Stimulated activated CD4-positive, alpha-beta T cell treated with anti-CD3 and anti-CD28 coated beads, Interleukin-4, amount 100 ng/mL, for 24 hours (primary cell): ENCODE results near the gene TTC27.
"Not testable (repeated sequence)": the region's sequence is repeated elsewhere in the genome, so short reads cannot be mapped to it uniquely, and the experiment has no call there.

Source experiments
- DNase-seq: peaks from one replicate; pipeline ENCODE4 v3.0.0-alpha.2; 2020

The TTC27 gene

GRCh38 chr2:32720771-32721170, 92.9 kb downstream of the TTC27 start:
- no peak for DNase-seq

GRCh38 chr2:32721376-32721775, 93.5 kb downstream of the TTC27 start:
- no peak for DNase-seq

GRCh38 chr2:32723467-32724079, 95.7 kb downstream of the TTC27 start:
- DNase-seq: no peak

- not testable (repeated sequence) for DNase-seq
Measured at GRCh38 chr2:32726678-32727077, 98.8 kb downstream of the TTC27 start.

- no peak for DNase-seq
Measured at GRCh38 chr2:32727157-32727556, 99.3 kb downstream of the TTC27 start.

- DNase-seq: not testable (repeated sequence)
Measured at GRCh38 chr2:32730958-32731357, 103.1 kb downstream of the TTC27 start.

GRCh38 chr2:32732120-32732519, 104.3 kb downstream of the TTC27 start:
- no peak for DNase-seq

GRCh38 chr2:32732912-32733472, 105.1 kb downstream of the TTC27 start:
- DNase-seq: no peak

- DNase-seq: no peak
Measured at GRCh38 chr2:32735348-32735747, 107.5 kb downstream of the TTC27 start.

GRCh38 chr2:32738939-32739338, 111.1 kb downstream of the TTC27 start:
- no peak for DNase-seq

GRCh38 chr2:32739664-32740063, 111.8 kb downstream of the TTC27 start:
- DNase-seq: no peak

GRCh38 chr2:32741575-32741974, 113.7 kb downstream of the TTC27 start:
- no peak for DNase-seq

GRCh38 chr2:32742376-32742775, 114.5 kb downstream of the TTC27 start:
- DNase-seq: no peak

GRCh38 chr2:32743480-32744236, 115.8 kb downstream of the TTC27 start:
- no peak for DNase-seq

- DNase-seq: no peak
Measured at GRCh38 chr2:32745191-32745590, 117.3 kb downstream of the TTC27 start.

- no peak for DNase-seq
Measured at GRCh38 chr2:32745675-32746074, 117.8 kb downstream of the TTC27 start.

GRCh38 chr2:32746669-32747068, 118.8 kb downstream of the TTC27 start:
- DNase-seq: no peak

- no peak for DNase-seq
Measured at GRCh38 chr2:32748158-32748557, 120.3 kb downstream of the TTC27 start.

- DNase-seq: no peak
Measured at GRCh38 chr2:32750880-32751279, 123.0 kb downstream of the TTC27 start.

GRCh38 chr2:32752205-32752604, 124.4 kb downstream of the TTC27 start:
- no peak for DNase-seq

- DNase-seq: no peak
Measured at GRCh38 chr2:32752952-32753351, 125.1 kb downstream of the TTC27 start.

- DNase-seq: not testable (repeated sequence)
Measured at GRCh38 chr2:32754676-32755075, 126.8 kb downstream of the TTC27 start.

GRCh38 chr2:32755666-32756065, 127.8 kb downstream of the TTC27 start:
- no peak for DNase-seq

GRCh38 chr2:32756074-32756727, 128.4 kb downstream of the TTC27 start:
- DNase-seq: no peak
